ENCODE data around the gene MALRD1.

- TF ChIP-seq CTCF (IDR thresholded peaks at IDR 0.05; ENCODE audit: poor library complexity) (no peak), EZH2phosphoT487 (IDR thresholded peaks at IDR 0.05; ENCODE audit: low read depth, severe bottlenecking, unreplicated experiment) (no peak)
Measured at GRCh38 chr10:19730907-19731217, 682.3 kb downstream of the MALRD1 start.
